Hindlimb muscle (tissue), 1 donor: ENCODE results near the gene LORICRIN. TPM values are rescaled to one million over a fixed set of nuclear protein-coding genes. Genes with fewer than 3 reads are reported as not detected.

ENCODE experiments used
- DNase-seq: peaks from one replicate; pipeline ENCODE4 v3.0.0-alpha.2; 2013
- polyA plus RNA-seq: library from polyadenylated mRNA; unstranded; fragments of 120-200 nt; gene quantifications from one replicate; pipeline ENCODE4 v1.2.1, GENCODE V29; 2013; ENCODE audit not compliant: insufficient read length

Gene LORICRIN
- polyA plus RNA-seq, 1 donor, result not detected

GRCh38 chr1:153306303-153307220 lies 47.1 kb downstream of the LORICRIN start:
- DNase-seq, result no peak

GRCh38 chr1:153307221-153307600 lies 47.7 kb downstream of the LORICRIN start:
- DNase-seq, result no peak

- no peak for DNase-seq
Observed at GRCh38 chr1:153308540-153308939, 49.1 kb downstream of the LORICRIN start.

- DNase-seq, result no peak
Observed at GRCh38 chr1:153309441-153309840, 50.0 kb downstream of the LORICRIN start.

GRCh38 chr1:153310526-153310925 lies 51.0 kb downstream of the LORICRIN start:
- no peak for DNase-seq

Other genes starting within 250 kb of the LORICRIN start
- 0.37 TPM for gene SPRR1B, start 228.5 kb upstream of the LORICRIN start, polyA plus RNA-seq
- not detected for gene SPRR2D, start 218.6 kb upstream of the LORICRIN start, polyA plus RNA-seq
- gene SPRR2A, start 202.2 kb upstream of the LORICRIN start, polyA plus RNA-seq, result not detected
- not detected for gene SPRR2B, start 188.1 kb upstream of the LORICRIN start, polyA plus RNA-seq
- not detected for gene SPRR2E, start 165.2 kb upstream of the LORICRIN start, polyA plus RNA-seq
- not detected for gene SPRR2F, start 146.2 kb upstream of the LORICRIN start, polyA plus RNA-seq
- not detected for gene SPRR2G, start 108.8 kb upstream of the LORICRIN start, polyA plus RNA-seq
- gene LELP1, start 56.3 kb upstream of the LORICRIN start, polyA plus RNA-seq, result not detected
- gene PRR9, start 42.1 kb upstream of the LORICRIN start, polyA plus RNA-seq, result not detected
- gene PGLYRP3, start 53.3 kb downstream of the LORICRIN start, polyA plus RNA-seq, result not detected
- not detected for gene PGLYRP4, start 89.2 kb downstream of the LORICRIN start, polyA plus RNA-seq
- gene S100A9, start 98.2 kb downstream of the LORICRIN start, polyA plus RNA-seq, result 17.0 TPM
- gene S100A12, start 115.9 kb downstream of the LORICRIN start, polyA plus RNA-seq, result 1.0 TPM
- 12.5 TPM for gene S100A8, start 131.4 kb downstream of the LORICRIN start, polyA plus RNA-seq
- gene S100A7A, start 156.8 kb downstream of the LORICRIN start, polyA plus RNA-seq, result not detected
- not detected for gene S100A7, start 201.0 kb downstream of the LORICRIN start, polyA plus RNA-seq